Measurements from ENCODE around the gene PLXNA1. TPM values are rescaled to one million over a fixed set of nuclear protein-coding genes. Genes with fewer than 3 reads are reported as not detected.

The PLXNA1 gene
- polyA plus RNA-seq, 4 donors = 1.4 to 17.1 (median 6.3) TPM

DNA sequence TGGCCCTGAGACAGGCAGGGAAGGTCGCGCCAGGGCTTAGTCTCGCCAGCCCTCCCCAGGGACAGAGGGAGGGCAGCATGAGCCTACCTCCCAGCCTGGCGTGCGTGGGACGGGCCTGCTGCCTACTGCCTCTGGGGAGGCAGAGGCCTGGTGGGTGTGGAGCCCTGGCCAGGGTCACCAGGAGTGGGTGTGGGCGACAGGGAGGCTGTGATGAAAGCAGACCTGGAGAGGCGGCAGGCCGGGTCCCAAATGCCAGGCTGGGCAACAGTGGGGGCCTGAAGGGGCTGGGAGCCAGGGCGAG is 33.1 kb downstream of the PLXNA1 start:
- peaks cover 3 to 95% (median 3%) of the 10 kb centered on the region in 3 donors for H3K36me3 ChIP-seq (ENCODE audit: control insufficient read depth in 3 of 3, insufficient read depth in 2 of 3, low read depth in 1 of 3, low read length in 3 of 3)
- WGBS, 3 donors = 91 to 92% (median 92%) methylated on average over 10 of the region's 10 CpGs

DNA sequence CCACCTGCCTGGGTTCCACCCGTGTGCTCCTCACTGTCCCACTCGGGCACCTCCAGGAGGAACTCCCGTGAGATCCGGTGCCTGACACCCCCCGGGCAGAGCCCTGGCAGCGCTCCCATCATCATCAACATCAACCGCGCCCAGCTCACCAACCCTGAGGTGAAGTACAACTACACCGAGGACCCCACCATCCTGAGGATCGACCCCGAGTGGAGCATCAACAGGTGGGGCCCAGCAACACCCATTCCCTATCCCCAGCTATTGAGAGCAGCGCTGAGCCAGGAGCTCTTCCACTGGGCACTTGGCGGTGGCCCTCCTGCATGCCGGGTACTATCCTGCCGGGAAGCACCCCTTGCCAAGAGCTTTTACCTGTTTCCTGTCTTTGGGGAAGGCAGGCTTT is 33.5 kb downstream of the PLXNA1 start:
- WGBS, 3 donors = 87 to 94% (median 89%) methylated on average over 15 of the region's 15 CpGs

More for the DNA sequence above, 33.1 kb downstream of the PLXNA1 start:
- FAIRE-seq (no peak), DNase-seq (no peak)
- Histone ChIP-seq H3K4me1 (ENCODE audit: control insufficient read depth in 3 of 3, insufficient read depth in 2 of 3, low read depth in 1 of 3, low read length in 2 of 3) (no peaks in the 10 kb centered on the region), H3K27me3 (ENCODE audit: control insufficient read depth in 3 of 3, insufficient read depth in 3 of 3, low read length in 3 of 3) (no peaks in the 10 kb centered on the region), H3K4me3 (ENCODE audit: low read depth in 1 of 3, low read length in 3 of 3) (no peak overlapping the region), H3K9me3 (ENCODE audit: control insufficient read depth in 2 of 2, insufficient read depth in 1 of 2, low read depth in 1 of 2, low read length in 1 of 2) (no peaks in the 10 kb centered on the region), H3K27ac (ENCODE audit: low read depth in 1 of 3, low read length in 2 of 3) (no peak overlapping the region)

DNA sequence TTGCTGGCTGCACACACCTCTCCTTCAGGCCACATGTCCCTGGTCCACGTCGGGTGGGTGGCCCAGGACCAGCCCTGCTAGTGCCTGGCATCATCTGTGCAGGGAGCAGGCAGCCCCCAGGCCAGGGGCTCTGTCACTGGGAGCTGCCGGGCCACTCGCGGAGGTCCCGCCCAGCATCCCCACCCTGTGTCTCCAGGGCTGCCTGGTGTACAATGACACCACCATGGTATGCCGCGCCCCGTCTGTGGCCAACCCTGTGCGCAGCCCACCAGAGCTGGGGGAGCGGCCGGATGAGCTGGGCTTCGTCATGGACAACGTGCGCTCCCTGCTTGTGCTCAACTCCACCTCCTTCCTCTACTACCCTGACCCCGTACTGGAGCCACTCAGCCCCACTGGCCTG is 34.3 kb downstream of the PLXNA1 start:
- DNase-seq (no peak), FAIRE-seq (no peak)
- 93 to 96% (median 94%) methylated on average over 8 to 16 of the region's 16 CpGs for WGBS, 3 donors

More for the DNA sequence above, 33.5 kb downstream of the PLXNA1 start:
- FAIRE-seq = no peak
- no peak for DNase-seq
- Histone ChIP-seq H3K4me1 (ENCODE audit: control insufficient read depth in 3 of 3, insufficient read depth in 2 of 3, low read depth in 1 of 3, low read length in 2 of 3) (no peaks in the 10 kb centered on the region), H3K4me3 (ENCODE audit: low read depth in 1 of 3, low read length in 3 of 3) (no peak overlapping the region), H3K9me3 (ENCODE audit: control insufficient read depth in 2 of 2, insufficient read depth in 1 of 2, low read depth in 1 of 2, low read length in 1 of 2) (no peaks in the 10 kb centered on the region), H3K36me3 (ENCODE audit: control insufficient read depth in 3 of 3, insufficient read depth in 2 of 3, low read depth in 1 of 3, low read length in 3 of 3) (peaks cover 3 to 95% (median 3%) of the 10 kb centered on the region in 3 donors), H3K27me3 (ENCODE audit: control insufficient read depth in 3 of 3, insufficient read depth in 3 of 3, low read length in 3 of 3) (no peaks in the 10 kb centered on the region), H3K27ac (ENCODE audit: low read depth in 1 of 3, low read length in 2 of 3) (no peak overlapping the region)

DNA sequence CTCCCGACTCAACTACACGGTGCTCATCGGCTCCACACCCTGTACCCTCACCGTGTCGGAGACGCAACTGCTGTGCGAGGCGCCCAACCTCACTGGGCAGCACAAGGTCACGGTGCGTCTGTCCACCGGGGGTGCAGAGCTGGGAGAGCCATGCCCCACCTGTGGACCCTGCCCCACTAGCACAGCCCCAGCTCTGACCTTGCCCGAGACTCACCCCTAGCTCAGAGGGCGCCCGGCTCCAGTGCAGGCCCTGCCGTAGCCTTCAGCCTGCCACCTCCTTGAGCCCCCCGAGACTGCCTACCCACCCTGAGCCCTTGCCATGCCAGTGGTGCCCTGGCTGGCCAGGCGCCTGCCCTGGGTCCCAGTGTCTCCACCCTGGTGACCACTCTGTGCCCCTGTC is 34.9 kb downstream of the PLXNA1 start:
- H3K36me3 ChIP-seq (ENCODE audit: control insufficient read depth in 3 of 3, insufficient read depth in 2 of 3, low read depth in 1 of 3, low read length in 3 of 3) = peaks cover 3 to 95% (median 5%) of the 10 kb centered on the region in 3 donors
- FAIRE-seq (no peak), DNase-seq (no peak)
- H3K9me3 ChIP-seq (ENCODE audit: control insufficient read depth in 2 of 2, insufficient read depth in 1 of 2, low read depth in 1 of 2, low read length in 1 of 2) = no peaks in the 10 kb centered on the region
- H3K27ac ChIP-seq (ENCODE audit: low read depth in 1 of 3, low read length in 2 of 3) = no peak overlapping the region
- H3K4me1 ChIP-seq (ENCODE audit: control insufficient read depth in 3 of 3, insufficient read depth in 2 of 3, low read depth in 1 of 3, low read length in 2 of 3) = no peaks in the 10 kb centered on the region
- H3K27me3 ChIP-seq (ENCODE audit: control insufficient read depth in 3 of 3, insufficient read depth in 3 of 3, low read length in 3 of 3) = no peaks in the 10 kb centered on the region
- no peak overlapping the region for H3K4me3 ChIP-seq (ENCODE audit: low read depth in 1 of 3, low read length in 3 of 3)
- 96 to 98% (median 97%) methylated on average over 15 to 17 of the region's 17 CpGs for WGBS, 3 donors

More for the DNA sequence above, 34.3 kb downstream of the PLXNA1 start:
- no peak overlapping the region for H3K27ac ChIP-seq (ENCODE audit: low read depth in 1 of 3, low read length in 2 of 3)
- no peaks in the 10 kb centered on the region for H3K9me3 ChIP-seq (ENCODE audit: control insufficient read depth in 2 of 2, insufficient read depth in 1 of 2, low read depth in 1 of 2, low read length in 1 of 2)
- H3K27me3 ChIP-seq (ENCODE audit: control insufficient read depth in 3 of 3, insufficient read depth in 3 of 3, low read length in 3 of 3) = no peaks in the 10 kb centered on the region
- H3K36me3 ChIP-seq (ENCODE audit: control insufficient read depth in 3 of 3, insufficient read depth in 2 of 3, low read depth in 1 of 3, low read length in 3 of 3) = peaks cover 3 to 95% (median 5%) of the 10 kb centered on the region in 3 donors
- no peak overlapping the region for H3K4me3 ChIP-seq (ENCODE audit: low read depth in 1 of 3, low read length in 3 of 3)
- no peaks in the 10 kb centered on the region for H3K4me1 ChIP-seq (ENCODE audit: control insufficient read depth in 3 of 3, insufficient read depth in 2 of 3, low read depth in 1 of 3, low read length in 2 of 3)

DNA sequence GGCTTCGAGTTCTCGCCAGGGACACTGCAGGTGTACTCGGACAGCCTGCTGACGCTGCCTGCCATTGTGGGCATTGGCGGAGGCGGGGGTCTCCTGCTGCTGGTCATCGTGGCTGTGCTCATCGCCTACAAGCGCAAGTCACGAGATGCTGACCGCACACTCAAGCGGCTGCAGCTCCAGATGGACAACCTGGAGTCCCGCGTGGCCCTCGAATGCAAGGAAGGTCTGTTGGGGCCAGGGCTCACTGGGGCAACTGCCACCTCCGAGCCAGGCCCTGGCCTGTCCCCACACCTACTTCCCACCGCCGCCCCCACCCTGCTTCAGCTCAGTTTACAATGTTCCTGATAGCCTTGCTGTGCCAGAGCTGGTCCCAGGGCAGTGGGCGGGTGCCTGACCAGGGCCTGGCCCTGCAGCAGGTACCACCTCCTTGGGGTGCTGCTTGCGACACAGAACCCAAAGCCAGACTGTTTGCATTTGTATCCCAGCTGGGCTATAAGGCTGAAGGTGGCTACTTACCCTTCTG is 35.5 kb downstream of the PLXNA1 start:
- DNase-seq (no peak), FAIRE-seq (no peak)
- Histone ChIP-seq H3K27ac (ENCODE audit: low read depth in 1 of 3, low read length in 2 of 3) (no peak overlapping the region), H3K9me3 (ENCODE audit: control insufficient read depth in 2 of 2, insufficient read depth in 1 of 2, low read depth in 1 of 2, low read length in 1 of 2) (no peaks in the 10 kb centered on the region), H3K27me3 (ENCODE audit: control insufficient read depth in 3 of 3, insufficient read depth in 3 of 3, low read length in 3 of 3) (no peaks in the 10 kb centered on the region), H3K36me3 (ENCODE audit: control insufficient read depth in 3 of 3, insufficient read depth in 2 of 3, low read depth in 1 of 3, low read length in 3 of 3) (peaks cover 3 to 95% (median 5%) of the 10 kb centered on the region in 3 donors), H3K4me1 (ENCODE audit: control insufficient read depth in 3 of 3, insufficient read depth in 2 of 3, low read depth in 1 of 3, low read length in 2 of 3) (no peaks in the 10 kb centered on the region), H3K4me3 (ENCODE audit: low read depth in 1 of 3, low read length in 3 of 3) (no peak overlapping the region)
- 92 to 96% (median 96%) methylated on average over 19 to 20 of the region's 20 CpGs for WGBS, 3 donors

DNA sequence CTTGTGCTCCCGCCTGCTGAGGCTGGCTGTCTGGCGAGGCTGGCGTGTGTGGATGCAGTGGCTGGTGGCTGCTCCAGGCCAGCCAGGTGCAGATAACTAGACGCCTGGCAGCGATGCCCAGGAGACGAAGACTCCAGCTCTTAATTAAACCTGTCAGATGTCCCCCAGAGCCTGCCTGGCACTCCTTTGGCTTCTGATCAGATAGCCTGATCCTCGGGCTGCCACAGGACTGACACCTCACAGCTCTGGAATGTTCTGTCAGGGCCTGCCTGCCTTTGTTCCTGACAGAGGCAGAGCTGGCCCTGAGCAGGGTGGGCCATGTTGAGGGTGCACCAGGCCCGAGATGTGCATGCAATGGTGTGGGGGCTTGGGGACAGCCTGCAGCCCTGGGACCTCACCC is 36.5 kb downstream of the PLXNA1 start:
- Histone ChIP-seq H3K4me1 (ENCODE audit: control insufficient read depth in 3 of 3, insufficient read depth in 2 of 3, low read depth in 1 of 3, low read length in 2 of 3) (no peaks in the 10 kb centered on the region), H3K36me3 (ENCODE audit: control insufficient read depth in 3 of 3, insufficient read depth in 2 of 3, low read depth in 1 of 3, low read length in 3 of 3) (peaks cover 3 to 95% (median 3%) of the 10 kb centered on the region in 3 donors), H3K9me3 (ENCODE audit: control insufficient read depth in 2 of 2, insufficient read depth in 1 of 2, low read depth in 1 of 2, low read length in 1 of 2) (no peaks in the 10 kb centered on the region), H3K27me3 (ENCODE audit: control insufficient read depth in 3 of 3, insufficient read depth in 3 of 3, low read length in 3 of 3) (no peaks in the 10 kb centered on the region), H3K27ac (ENCODE audit: low read depth in 1 of 3, low read length in 2 of 3) (no peak overlapping the region), H3K4me3 (ENCODE audit: low read depth in 1 of 3, low read length in 3 of 3) (no peak overlapping the region)
- FAIRE-seq (no peak), DNase-seq (no peak)
- WGBS, 3 donors = 80 to 91% (median 81%) methylated on average over 8 of the region's 8 CpGs

DNA sequence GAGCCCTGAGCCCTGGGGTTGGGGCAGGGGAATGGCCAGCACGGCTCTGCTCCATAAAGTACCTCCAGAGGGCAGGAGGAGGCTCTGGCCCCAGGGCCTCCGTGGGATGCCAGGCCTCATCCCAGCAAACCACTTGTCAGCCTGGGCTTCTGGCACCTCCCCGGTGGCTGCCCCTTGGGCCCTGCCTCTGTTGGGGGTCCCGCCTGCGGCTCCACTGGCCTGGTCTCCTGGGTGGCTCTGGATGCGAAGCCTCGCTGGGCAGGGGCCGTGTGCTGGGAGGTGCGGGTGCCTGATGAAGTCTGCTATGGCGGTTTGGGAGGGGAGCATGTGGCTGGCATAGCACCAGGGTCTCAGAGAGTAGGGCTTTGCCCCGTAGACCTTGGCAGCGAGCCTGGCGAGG is 37.6 kb downstream of the PLXNA1 start:
- no peak for FAIRE-seq
- no peak for DNase-seq
- Histone ChIP-seq H3K27me3 (ENCODE audit: control insufficient read depth in 3 of 3, insufficient read depth in 3 of 3, low read length in 3 of 3) (no peaks in the 10 kb centered on the region), H3K4me1 (ENCODE audit: control insufficient read depth in 3 of 3, insufficient read depth in 2 of 3, low read depth in 1 of 3, low read length in 2 of 3) (no peaks in the 10 kb centered on the region), H3K36me3 (ENCODE audit: control insufficient read depth in 3 of 3, insufficient read depth in 2 of 3, low read depth in 1 of 3, low read length in 3 of 3) (peaks cover 3 to 90% (median 3%) of the 10 kb centered on the region in 3 donors), H3K4me3 (ENCODE audit: low read depth in 1 of 3, low read length in 3 of 3) (no peak overlapping the region), H3K27ac (ENCODE audit: low read depth in 1 of 3, low read length in 2 of 3) (no peak overlapping the region), H3K9me3 (ENCODE audit: control insufficient read depth in 2 of 2, insufficient read depth in 1 of 2, low read depth in 1 of 2, low read length in 1 of 2) (no peaks in the 10 kb centered on the region)
- 94 to 96% (median 95%) methylated on average over 12 to 13 of the region's 13 CpGs for WGBS, 3 donors

DNA sequence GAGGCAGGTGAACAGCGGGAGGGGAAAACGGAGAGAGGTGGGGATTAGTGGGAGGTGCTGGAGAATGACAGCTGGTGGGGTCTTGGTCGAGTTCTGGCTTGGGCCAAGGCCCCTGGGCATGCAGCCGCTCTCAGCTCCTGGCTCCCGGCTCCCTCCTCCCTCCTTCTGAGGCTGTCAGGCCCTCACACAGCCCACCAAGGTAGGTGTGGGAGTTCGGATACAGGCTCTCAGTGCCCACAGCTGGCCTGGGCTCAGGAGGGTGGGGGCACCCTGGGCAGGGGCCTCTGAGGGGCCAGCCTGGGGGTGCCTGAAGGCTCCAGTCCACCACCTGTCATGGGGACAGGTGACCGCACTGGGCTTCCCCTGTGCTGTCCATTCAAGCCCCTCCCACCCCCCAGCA is 39.9 kb downstream of the PLXNA1 start:
- Histone ChIP-seq H3K27me3 (ENCODE audit: control insufficient read depth in 3 of 3, insufficient read depth in 3 of 3, low read length in 3 of 3) (no peaks in the 10 kb centered on the region), H3K27ac (ENCODE audit: low read depth in 1 of 3, low read length in 2 of 3) (no peak overlapping the region), H3K4me3 (ENCODE audit: low read depth in 1 of 3, low read length in 3 of 3) (no peak overlapping the region), H3K36me3 (ENCODE audit: control insufficient read depth in 3 of 3, insufficient read depth in 2 of 3, low read depth in 1 of 3, low read length in 3 of 3) (peaks cover 0 to 86% (median 4%) of the 10 kb centered on the region in 3 donors), H3K9me3 (ENCODE audit: control insufficient read depth in 2 of 2, insufficient read depth in 1 of 2, low read depth in 1 of 2, low read length in 1 of 2) (no peaks in the 10 kb centered on the region), H3K4me1 (ENCODE audit: control insufficient read depth in 3 of 3, insufficient read depth in 2 of 3, low read depth in 1 of 3, low read length in 2 of 3) (no peaks in the 10 kb centered on the region)
- no peak for DNase-seq
- 80 to 91% (median 88%) methylated on average over 5 to 7 of the region's 7 CpGs for WGBS, 3 donors
- no peak for FAIRE-seq

DNA sequence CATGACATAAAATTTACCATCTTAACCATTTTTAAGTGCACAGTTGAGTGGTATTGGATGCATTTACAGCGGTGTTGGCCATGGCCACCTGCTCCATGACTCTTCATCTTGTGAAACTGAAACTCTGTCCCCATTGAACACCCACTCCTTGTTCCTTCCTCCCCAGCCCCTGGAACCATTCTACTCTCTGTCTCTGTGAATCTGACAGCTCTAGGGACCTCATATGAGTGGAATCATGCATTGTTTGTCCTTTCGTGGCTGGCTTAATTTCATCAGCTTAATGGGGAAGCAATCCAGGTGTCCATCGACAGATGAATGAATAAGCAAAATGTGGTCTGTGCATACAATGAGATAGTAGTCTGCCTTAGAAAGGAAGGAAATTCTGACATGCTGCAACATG is 42.5 kb downstream of the PLXNA1 start:
- 69 to 85% (median 81%) methylated on average over 3 of the region's 3 CpGs for WGBS, 3 donors
- Histone ChIP-seq H3K4me1 (ENCODE audit: control insufficient read depth in 3 of 3, insufficient read depth in 2 of 3, low read depth in 1 of 3, low read length in 2 of 3) (peaks cover 0 to 4% (median 0%) of the 10 kb centered on the region in 3 donors), H3K4me3 (ENCODE audit: low read depth in 1 of 3, low read length in 3 of 3) (no peak overlapping the region), H3K36me3 (ENCODE audit: control insufficient read depth in 3 of 3, insufficient read depth in 2 of 3, low read depth in 1 of 3, low read length in 3 of 3) (peaks cover 0 to 85% (median 4%) of the 10 kb centered on the region in 3 donors), H3K9me3 (ENCODE audit: control insufficient read depth in 2 of 2, insufficient read depth in 1 of 2, low read depth in 1 of 2, low read length in 1 of 2) (no peaks in the 10 kb centered on the region), H3K27ac (ENCODE audit: low read depth in 1 of 3, low read length in 2 of 3) (no peak overlapping the region), H3K27me3 (ENCODE audit: control insufficient read depth in 3 of 3, insufficient read depth in 3 of 3, low read length in 3 of 3) (no peaks in the 10 kb centered on the region)
- DNase-seq (no peak), FAIRE-seq (no peak)
